GM10266 (cell line): ENCODE data around the gene DNER.

Experiments used
- DNase-seq: peaks from one replicate; pipeline ENCODE4 v3.0.0; 2012; ENCODE audit errors: extremely low spot score
- CTCF ChIP-seq: IDR thresholded peaks from 2 replicates; pipeline ENCODE4 v1.5.1; 2012; ENCODE audit warnings: mild to moderate bottlenecking, low read depth; ENCODE audit not compliant: control insufficient read depth, insufficient read depth; ENCODE audit errors: missing control alignments

The DNER gene

GRCh38 chr2:229738024-229738625 lies 23.8 kb upstream of the DNER start:
- no peak for TF ChIP-seq CTCF
- no peak for DNase-seq

- DNase-seq: no peak
- TF ChIP-seq CTCF: no peak
Measured at GRCh38 chr2:229734410-229734809, 20.1 kb upstream of the DNER start.

GRCh38 chr2:229733611-229734245 lies 19.4 kb upstream of the DNER start:
- no peak for TF ChIP-seq CTCF
- DNase-seq: no peak

GRCh38 chr2:229732897-229733296 lies 18.5 kb upstream of the DNER start:
- TF ChIP-seq CTCF: no peak
- no peak for DNase-seq

- no peak for TF ChIP-seq CTCF
- no peak for DNase-seq
Measured at GRCh38 chr2:229731916-229732315, 17.6 kb upstream of the DNER start.

- DNase-seq: no peak
- TF ChIP-seq CTCF: no peak
Measured at GRCh38 chr2:229731363-229731762, 17.0 kb upstream of the DNER start.

- TF ChIP-seq CTCF: no peak
- DNase-seq: no peak
Measured at GRCh38 chr2:229728370-229728769, 14.0 kb upstream of the DNER start.
